ENCODE results near the gene ANXA7. TPM values are rescaled to one million over a fixed set of nuclear protein-coding genes. Genes with fewer than 3 reads are reported as not detected.

The ANXA7 gene
- total and polyA plus RNA-seq, 7 donors, result 69.0 to 205 (median 136) TPM

DNA sequence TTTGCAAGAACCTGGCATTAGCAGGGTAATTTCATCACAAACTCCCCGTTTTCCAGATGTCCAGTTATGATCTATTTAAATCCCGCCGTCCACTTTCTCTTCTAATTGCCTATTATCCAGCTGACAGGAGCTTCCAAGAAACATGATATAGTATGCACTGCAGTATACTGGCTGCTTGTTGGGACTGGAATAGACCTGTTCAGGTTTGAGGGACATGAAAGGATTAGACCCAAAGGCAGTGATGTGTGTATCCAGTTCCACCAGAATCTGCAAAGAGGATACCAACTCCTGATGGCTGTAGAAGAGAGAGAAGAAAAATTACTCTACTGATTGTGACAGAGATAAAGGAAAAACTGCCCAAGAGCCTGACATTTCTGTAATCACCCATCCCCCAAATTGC is 10.6 kb upstream of the ANXA7 start:
- intact Hi-C loops (cut with DNase I), result loop anchor here in 1 of 2 donors (5.0 kb wide), 1 partner anchor 43 kb away; no protein-coding TSS in a partner anchor
- Histone ChIP-seq H3K27ac (no peak overlapping the region), H3K4me1 (peaks cover 16% of the 10 kb centered on the region), H3K9me3 (no peaks in the 10 kb centered on the region), H3K27me3 (ENCODE audit: insufficient read depth in 3 of 3, low read length in 2 of 3) (no peaks in the 10 kb centered on the region), H3K36me3 (ENCODE audit: insufficient read depth in 1 of 2, low read depth in 1 of 2) (peaks cover 12 to 95% of the 10 kb centered on the region in 2 donors), H3K4me3 (no peak overlapping the region)
- ATAC-seq (peak in 1 of 4 donors; percentile 46), DNase-seq (no peak)
- 25 to 56% (median 32%) methylated on average over 3 of the region's 3 CpGs for WGBS, 3 donors
- TF ChIP-seq, protein P1, sequence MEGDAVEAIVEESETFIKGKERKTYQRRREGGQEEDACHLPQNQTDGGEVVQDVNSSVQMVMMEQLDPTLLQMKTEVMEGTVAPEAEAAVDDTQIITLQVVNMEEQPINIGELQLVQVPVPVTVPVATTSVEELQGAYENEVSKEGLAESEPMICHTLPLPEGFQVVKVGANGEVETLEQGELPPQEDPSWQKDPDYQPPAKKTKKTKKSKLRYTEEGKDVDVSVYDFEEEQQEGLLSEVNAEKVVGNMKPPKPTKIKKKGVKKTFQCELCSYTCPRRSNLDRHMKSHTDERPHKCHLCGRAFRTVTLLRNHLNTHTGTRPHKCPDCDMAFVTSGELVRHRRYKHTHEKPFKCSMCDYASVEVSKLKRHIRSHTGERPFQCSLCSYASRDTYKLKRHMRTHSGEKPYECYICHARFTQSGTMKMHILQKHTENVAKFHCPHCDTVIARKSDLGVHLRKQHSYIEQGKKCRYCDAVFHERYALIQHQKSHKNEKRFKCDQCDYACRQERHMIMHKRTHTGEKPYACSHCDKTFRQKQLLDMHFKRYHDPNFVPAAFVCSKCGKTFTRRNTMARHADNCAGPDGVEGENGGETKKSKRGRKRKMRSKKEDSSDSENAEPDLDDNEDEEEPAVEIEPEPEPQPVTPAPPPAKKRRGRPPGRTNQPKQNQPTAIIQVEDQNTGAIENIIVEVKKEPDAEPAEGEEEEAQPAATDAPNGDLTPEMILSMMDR (IDR thresholded peaks at IDR 0.05), result no peak

DNA sequence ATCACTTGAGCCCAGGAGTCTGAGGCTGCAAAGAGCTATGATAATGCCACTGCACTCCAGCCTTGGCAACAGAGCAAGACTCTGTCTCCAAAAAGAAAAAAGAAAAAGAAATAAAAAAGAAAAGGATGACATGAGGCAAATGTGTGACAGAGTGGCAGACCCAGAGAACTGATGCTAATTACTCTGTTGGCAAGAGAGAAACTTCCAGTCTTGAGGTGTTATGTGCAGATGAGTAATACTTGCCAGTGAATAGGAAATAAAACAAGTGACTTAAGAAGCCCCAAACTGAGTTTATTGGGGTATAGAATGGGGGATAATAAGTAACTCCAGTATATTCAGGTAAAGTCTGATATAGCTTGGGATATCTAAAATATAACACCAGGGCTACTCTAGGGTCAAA is 9.5 kb upstream of the ANXA7 start:
- H3K4me3 ChIP-seq, result no peak overlapping the region
- peak overlapping the region; percentile 5 for H3K27ac ChIP-seq
- H3K9me3 ChIP-seq, result no peaks in the 10 kb centered on the region
- H3K4me1 ChIP-seq, result peaks cover 16% of the 10 kb centered on the region
- no peaks in the 10 kb centered on the region for H3K27me3 ChIP-seq (ENCODE audit: insufficient read depth in 3 of 3, low read length in 2 of 3)
- no peak for DNase-seq
- intact Hi-C loops (cut with DNase I), result loop anchor here in 1 of 2 donors (5.0 kb wide), 1 partner anchor 44 kb away; no protein-coding TSS in a partner anchor
- peaks cover 12 to 83% of the 10 kb centered on the region in 2 donors for H3K36me3 ChIP-seq (ENCODE audit: insufficient read depth in 1 of 2, low read depth in 1 of 2)
- no peak for ATAC-seq
- TF ChIP-seq, protein P1 (IDR thresholded peaks at IDR 0.05), result no peak

DNA sequence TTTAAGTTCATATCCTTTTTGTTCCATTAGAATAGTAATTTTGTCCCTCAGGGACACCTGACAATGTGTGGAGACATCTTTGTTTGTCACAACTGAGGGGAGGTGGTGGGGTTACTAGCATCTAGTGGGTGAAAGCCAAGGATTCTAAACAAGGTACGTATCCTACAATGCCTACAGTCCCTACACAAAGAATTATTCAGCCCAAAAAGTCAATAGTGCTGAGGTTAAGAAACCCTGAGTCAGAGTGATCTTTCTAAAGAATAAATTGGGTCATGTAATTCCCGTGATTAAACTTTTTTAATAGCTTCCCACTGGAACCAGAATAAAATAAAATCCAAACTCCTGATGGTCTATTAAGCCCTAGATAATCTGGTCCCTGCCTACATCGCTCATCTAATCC is 2.7 kb upstream of the ANXA7 start:
- WGBS, 3 donors, result 78 to 93% (median 82%) methylated on average over 3 of the region's 3 CpGs
- H3K27ac ChIP-seq, result peak overlapping the region; percentile 48
- DNase-seq (no peak), ATAC-seq (no peak)
- peaks cover 27% of the 10 kb centered on the region for H3K4me1 ChIP-seq
- intact Hi-C loops (cut with DNase I), result no loop called here
- no peak overlapping the region for H3K4me3 ChIP-seq
- TF ChIP-seq, protein P1 (IDR thresholded peaks at IDR 0.05), result no peak
- no peaks in the 10 kb centered on the region for H3K27me3 ChIP-seq (ENCODE audit: insufficient read depth in 3 of 3, low read length in 2 of 3)
- no peaks in the 10 kb centered on the region for H3K9me3 ChIP-seq
- H3K36me3 ChIP-seq (ENCODE audit: insufficient read depth in 1 of 2, low read depth in 1 of 2), result peaks cover 0 to 17% of the 10 kb centered on the region in 2 donors

DNA sequence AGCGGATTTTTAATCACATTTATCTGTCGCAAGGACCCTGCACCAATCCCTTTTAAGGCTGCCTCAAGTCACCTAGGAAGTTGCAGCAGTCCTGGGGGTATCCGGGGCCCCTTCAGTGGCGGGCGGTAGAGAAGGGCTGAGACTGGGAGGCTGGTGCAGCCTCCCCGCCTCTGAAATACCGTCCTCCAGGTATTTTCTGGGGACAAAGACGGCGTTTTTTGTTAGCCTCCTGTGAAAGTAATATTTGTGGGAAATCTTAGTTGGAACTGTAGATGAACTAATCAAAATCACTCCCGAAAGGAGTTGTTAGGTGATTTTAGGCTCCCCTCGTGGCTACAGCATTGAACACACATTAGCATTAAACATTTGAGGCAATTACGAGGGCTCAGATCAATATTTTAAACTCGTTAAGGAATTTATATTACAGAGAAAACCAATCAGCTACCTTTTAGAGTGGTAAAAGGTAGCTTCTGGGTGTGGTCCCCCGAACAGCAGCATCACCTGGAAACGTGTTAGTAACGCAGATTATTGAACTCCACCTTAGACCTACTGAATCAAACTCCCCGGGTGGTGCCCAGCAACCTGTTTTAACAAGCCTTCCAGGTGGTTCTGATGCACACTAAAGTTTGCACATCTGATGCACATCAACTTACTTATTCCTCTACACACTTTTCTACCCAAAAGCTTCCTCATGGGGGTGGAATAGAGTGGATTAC is 530 bp upstream of the ANXA7 start:
- DNase-seq, result no peak
- ATAC-seq, result peak in 2 of 4 donors; percentile 13 to 23
- H3K4me3 ChIP-seq, result peak overlapping the region; percentile 79
- no peaks in the 10 kb centered on the region for H3K9me3 ChIP-seq
- 5% methylated on average over 17 of the region's 17 CpGs for WGBS, 3 donors
- peak overlapping the region; percentile 95 for H3K27ac ChIP-seq
- intact Hi-C loops (cut with DNase I), result loop anchor here in 1 of 2 donors (5.0 kb wide), 1 partner anchor 83 kb away; the partner anchor contains the start of gene PPP3CB
- TF ChIP-seq, protein P1 (IDR thresholded peaks at IDR 0.05), result no peak
- H3K27me3 ChIP-seq (ENCODE audit: insufficient read depth in 3 of 3, low read length in 2 of 3), result no peaks in the 10 kb centered on the region
- H3K4me1 ChIP-seq, result peaks cover 33% of the 10 kb centered on the region
- H3K36me3 ChIP-seq (ENCODE audit: insufficient read depth in 1 of 2, low read depth in 1 of 2), result no peaks in the 10 kb centered on the region

Measured in psoas muscle (tissue), 8 donors.